Skin of body (tissue), 2 donors: ENCODE results near the gene CPTP. TPM values are rescaled to one million over a fixed set of nuclear protein-coding genes. Genes with fewer than 3 reads are reported as not detected.

ENCODE experiments used
- DNase-seq: peaks from one replicate; lab custom pipeline; 2025; lab: John Stamatoyannopoulos, UW
- total RNA-seq: library from RNA; depleted of rRNA; stranded (reverse); fragments of >200 nt; gene quantifications from one replicate; pipeline ENCODE4 v1.2.3, GENCODE V29; 2014

The CPTP gene
- total RNA-seq, 1 donor from 2014 or later: 8.7 TPM

DNA sequence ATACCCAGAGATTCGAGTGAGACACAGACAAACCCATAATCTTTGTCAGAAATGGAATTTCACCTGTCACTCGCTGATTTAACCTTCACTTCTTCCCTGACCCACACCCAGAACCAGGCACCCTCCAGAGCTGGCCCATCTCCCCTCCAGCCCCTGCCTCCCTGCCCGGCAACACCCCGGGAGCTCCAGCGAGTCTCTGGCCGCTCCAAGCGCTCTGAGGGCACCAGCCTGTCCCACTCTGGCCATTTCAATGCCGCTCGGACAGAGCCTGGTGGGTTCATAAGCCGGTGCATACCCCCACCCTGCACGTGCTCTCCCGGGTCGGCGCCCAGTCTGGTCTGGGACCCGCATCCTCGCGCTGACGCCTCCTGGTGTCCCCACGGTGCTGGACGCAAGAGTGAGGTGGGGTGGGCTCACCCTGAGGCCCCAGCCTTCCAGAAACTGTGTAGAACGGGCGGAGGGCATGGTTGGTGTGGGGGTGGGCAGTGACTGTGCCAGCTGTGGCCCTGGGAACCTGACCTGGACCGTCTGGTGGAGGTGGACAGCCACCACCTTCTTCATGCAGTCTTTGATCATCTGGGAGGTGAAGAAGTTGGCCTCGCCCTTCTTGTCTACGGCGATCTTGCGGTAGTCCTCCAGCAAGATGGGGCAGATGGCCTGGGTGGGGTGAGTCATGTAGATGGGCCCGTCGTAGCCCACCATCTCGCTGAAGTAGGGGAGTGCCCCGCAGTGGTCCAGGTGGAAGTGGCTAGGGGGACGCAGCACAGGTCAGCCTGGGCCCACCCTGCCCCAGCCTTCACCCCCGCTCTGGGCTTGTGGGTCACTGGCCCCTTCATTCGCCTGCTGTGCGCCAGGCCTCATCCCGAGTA is 5.6 kb upstream of the CPTP start:
- DNase-seq: no peak

DNA sequence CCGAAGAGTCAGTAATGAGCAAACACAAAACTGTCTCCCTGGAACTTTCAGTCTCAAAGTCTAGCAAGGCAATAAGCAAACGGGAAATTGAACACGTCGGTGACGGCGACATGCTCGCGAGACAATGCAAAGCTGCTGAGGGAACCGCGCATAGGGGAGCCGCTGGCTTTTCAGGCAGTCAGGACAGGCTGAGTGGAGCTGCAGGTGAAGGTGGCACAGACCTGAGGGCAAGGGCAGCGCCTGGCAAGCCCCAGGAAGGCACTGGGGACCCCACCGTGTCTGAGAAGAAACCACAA is 5.0 kb upstream of the CPTP start:
- DNase-seq: no peak

- DNase-seq: no peak
Measured at GRCh38 chr1:1320666-1321448, 3.7 kb upstream of the CPTP start.

DNA sequence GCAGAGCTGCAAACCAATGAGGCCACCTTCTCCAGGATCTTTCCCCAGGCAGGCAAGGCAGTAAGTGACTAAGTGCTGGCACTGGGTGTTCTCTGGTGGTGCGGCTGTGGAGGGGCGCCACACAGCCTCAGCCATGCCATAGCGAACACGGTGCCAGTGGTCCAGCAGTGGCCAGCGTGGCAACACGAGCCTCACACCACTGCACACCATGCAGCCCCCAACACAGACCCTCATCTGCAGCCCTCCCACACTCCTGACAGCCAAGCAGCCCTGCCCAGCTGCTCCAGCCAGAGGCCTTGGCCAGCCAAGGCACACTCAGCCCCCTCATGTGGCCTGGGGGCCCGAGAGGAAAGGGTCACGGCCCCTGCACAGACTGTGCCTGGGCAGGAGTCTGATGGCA is 3.1 kb upstream of the CPTP start:
- DNase-seq: no peak

GRCh38 chr1:1322418-1322817 is 2.2 kb upstream of the CPTP start:
- DNase-seq: no peak

- DNase-seq: no peak
Measured at GRCh38 chr1:1322952-1323351, 1.6 kb upstream of the CPTP start.

DNA sequence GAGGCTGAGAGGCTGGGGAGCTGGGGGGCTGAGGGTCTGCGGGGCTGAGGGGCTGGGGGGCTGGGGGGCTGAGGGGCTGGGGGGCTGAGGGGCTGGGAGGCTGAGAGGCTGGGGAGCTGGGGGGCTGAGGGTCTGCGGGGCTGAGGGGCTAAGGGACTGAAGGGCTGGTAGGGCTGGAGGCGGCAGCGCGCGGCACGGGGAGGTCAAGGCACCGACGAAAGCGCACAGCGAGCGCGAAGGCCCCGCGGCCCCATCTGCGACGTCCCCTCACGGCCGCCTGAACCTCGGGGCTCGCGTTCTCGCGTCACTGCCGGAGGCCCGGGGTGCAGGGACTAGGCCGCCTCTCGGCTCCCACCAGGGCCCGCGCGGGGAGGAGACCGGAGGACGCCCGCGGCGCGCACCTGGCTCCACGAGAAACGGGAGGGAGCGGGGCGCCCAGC is 498 bp upstream of the CPTP start:
- no peak for DNase-seq

DNA sequence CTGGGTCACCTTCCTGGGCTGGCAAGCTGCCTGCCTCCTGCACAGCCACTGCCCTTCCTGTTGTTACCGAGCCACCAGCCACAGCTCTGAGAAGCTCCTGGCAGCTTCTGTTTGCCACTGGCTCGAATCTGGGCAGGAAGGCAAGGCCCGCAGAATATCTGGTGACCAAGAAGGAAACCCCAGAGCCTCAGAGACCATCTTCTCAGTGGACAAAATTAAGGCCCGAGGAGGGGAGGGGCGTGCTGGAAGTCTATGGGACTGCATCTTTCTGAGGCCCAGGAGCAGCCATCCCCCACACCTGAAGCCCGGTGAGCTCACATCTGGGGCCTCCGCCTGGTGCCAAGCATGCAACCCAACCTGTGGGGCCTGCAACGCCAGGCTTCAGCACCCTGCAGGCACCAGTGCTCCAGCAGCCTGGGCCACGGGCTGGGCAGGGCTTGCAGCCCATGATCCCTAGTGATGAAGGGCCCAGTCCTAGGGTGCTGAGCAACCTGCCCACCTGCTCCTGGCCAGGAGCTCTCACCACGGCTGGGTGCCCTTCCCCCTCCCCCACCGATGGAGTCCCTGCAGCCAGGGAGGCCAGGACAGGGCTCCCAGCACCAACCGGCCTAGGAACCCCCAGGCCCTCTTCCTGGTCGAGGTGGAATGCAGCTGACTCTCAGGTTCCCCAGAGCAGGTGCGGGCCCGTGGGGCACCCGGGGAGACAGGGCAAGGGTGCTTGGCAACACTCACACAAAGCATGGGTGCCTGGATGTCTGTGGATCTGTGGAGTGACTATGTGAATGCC is 879 bp downstream of the CPTP start:
- no peak for DNase-seq

- DNase-seq: no peak
Measured at GRCh38 chr1:1326075-1326605, 1.5 kb downstream of the CPTP start.

DNA sequence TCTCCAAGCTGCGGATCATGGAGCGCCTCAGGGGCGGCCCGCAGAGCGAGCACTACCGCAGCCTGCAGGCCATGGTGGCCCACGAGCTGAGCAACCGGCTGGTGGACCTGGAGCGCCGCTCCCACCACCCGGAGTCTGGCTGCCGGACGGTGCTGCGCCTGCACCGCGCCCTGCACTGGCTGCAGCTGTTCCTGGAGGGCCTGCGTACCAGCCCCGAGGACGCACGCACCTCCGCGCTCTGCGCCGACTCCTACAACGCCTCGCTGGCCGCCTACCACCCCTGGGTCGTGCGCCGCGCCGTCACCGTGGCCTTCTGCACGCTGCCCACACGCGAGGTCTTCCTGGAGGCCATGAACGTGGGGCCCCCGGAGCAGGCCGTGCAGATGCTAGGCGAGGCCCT is 2.7 kb downstream of the CPTP start:
- no peak for DNase-seq

DNA sequence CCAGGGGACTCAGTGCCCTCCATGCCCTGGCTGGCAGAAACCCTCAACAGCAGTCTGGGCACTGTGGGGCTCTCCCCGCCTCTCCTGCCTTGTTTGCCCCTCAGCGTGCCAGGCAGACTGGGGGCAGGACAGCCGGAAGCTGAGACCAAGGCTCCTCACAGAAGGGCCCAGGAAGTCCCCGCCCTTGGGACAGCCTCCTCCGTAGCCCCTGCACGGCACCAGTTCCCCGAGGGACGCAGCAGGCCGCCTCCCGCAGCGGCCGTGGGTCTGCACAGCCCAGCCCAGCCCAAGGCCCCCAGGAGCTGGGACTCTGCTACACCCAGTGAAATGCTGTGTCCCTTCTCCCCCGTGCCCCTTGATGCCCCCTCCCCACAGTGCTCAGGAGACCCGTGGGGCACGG is 3.7 kb downstream of the CPTP start:
- no peak for DNase-seq

GRCh38 chr1:1329304-1330210 is 5.0 kb downstream of the CPTP start:
- DNase-seq: no peak

- DNase-seq: no peak
Measured at GRCh38 chr1:1330366-1331067, 5.9 kb downstream of the CPTP start.

GRCh38 chr1:1331068-1331965 is 6.7 kb downstream of the CPTP start, which contains the start of gene TAS1R3:
TAS1R3 (plus strand) TSS chr1:1331280; CDS start chr1:1331346, 66 bp downstream.
- no peak for DNase-seq

GRCh38 chr1:1332031-1332755 is 7.6 kb downstream of the CPTP start:
- DNase-seq: no peak

DNA sequence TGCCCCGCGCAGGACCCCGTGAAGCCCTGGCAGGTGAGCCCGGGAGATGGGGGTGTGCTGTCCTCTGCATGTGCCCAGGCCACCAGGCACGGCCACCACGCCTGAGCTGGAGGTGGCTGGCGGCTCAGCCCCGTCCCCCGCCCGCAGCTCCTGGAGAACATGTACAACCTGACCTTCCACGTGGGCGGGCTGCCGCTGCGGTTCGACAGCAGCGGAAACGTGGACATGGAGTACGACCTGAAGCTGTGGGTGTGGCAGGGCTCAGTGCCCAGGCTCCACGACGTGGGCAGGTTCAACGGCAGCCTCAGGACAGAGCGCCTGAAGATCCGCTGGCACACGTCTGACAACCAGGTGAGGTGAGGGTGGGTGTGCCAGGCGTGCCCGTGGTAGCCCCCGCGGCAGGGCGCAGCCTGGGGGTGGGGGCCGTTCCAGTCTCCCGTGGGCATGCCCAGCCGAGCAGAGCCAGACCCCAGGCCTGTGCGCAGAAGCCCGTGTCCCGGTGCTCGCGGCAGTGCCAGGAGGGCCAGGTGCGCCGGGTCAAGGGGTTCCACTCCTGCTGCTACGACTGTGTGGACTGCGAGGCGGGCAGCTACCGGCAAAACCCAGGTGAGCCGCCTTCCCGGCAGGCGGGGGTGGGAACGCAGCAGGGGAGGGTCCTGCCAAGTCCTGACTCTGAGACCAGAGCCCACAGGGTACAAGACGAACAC is 8.3 kb downstream of the CPTP start:
- DNase-seq: no peak

- DNase-seq: no peak
Measured at GRCh38 chr1:1333551-1334241, 9.1 kb downstream of the CPTP start.
